IMR-90 (cell line): ENCODE measurements around the gene ARAP2. TPM values are rescaled to one million over a fixed set of nuclear protein-coding genes. Genes with fewer than 3 reads are reported as not detected.

Experiments
- ATAC-seq: fragments of 200-7000 bp; cut with Tn5 transposase; 2 replicates; pipeline ENCODE4 v1.9.1; 2020; ENCODE audit warnings: low read depth, mild to moderate bottlenecking, moderate library complexity
- BruUV-seq: library from RNA; stranded (reverse); fragments of 400-500 nt; replicated peaks from 2 replicates; lab custom pipeline; 2021; lab: Mats Ljungman, UMichigan
- CTCF ChIA-PET: fragments of 300-600 bp; formaldehyde crosslinking; extraction: SDS; loops from one replicate; lab custom pipeline; 2021; ENCODE audit warnings: antibody characterized with exemption; lab: Yijun Ruan, JAX
- POLR2A ChIA-PET: fragments of 300-600 bp; sonication (Branson Sonifier 250); formaldehyde crosslinking; loops from one replicate; lab custom pipeline; 2022; ENCODE audit warnings: antibody characterized with exemption; ENCODE audit not compliant: unreplicated experiment; lab: Charles Lee
- DNase-seq: peaks from one replicate; pipeline ENCODE4 v3.0.0; 2013
- H2AFZ ChIP-seq: replicated peaks from 2 replicates; pipeline ENCODE3; 2013; ENCODE audit warnings: low read length, mild to moderate bottlenecking; ENCODE audit not compliant: poor library complexity
- H2AK5ac ChIP-seq: 2 replicates; pipeline ENCODE4 v1.6.1; 2013; ENCODE audit warnings: low read depth, low read length, inconsistent platforms
- H2AK9ac ChIP-seq: replicated peaks from 2 replicates; pipeline ENCODE3; 2013; ENCODE audit warnings: mild to moderate bottlenecking, low read depth, low read length, moderate library complexity; ENCODE audit not compliant: poor library complexity
- H2BK120ac ChIP-seq: 2 replicates; pipeline ENCODE4 v1.6.1; 2013; ENCODE audit warnings: low read depth, low read length, inconsistent platforms
- H2BK15ac ChIP-seq: 3 replicates; pipeline ENCODE4 v1.6.1; 2013; ENCODE audit warnings: low read depth, low read length, inconsistent platforms
- H2BK20ac ChIP-seq: 2 replicates; pipeline ENCODE4 v1.6.1; 2013; ENCODE audit warnings: low read depth, mild to moderate bottlenecking, inconsistent platforms, low read length, moderate library complexity
- H2BK5ac ChIP-seq: 2 replicates; pipeline ENCODE4 v1.6.1; 2013; ENCODE audit warnings: mild to moderate bottlenecking, low read depth, low read length, inconsistent platforms; ENCODE audit not compliant: poor library complexity, severe bottlenecking
- H3K14ac ChIP-seq: replicated peaks from 2 replicates; pipeline ENCODE4 v1.6.1; 2013; ENCODE audit warnings: low read depth, low read length, inconsistent platforms
- H3K18ac ChIP-seq: 2 replicates; pipeline ENCODE4 v1.6.1; 2013; ENCODE audit warnings: low read depth, low read length, control low read depth
- H3K23ac ChIP-seq: 2 replicates; pipeline ENCODE4 v1.6.1; 2013; ENCODE audit warnings: low read depth, low read length, inconsistent platforms
- H3K27ac ChIP-seq: 2 replicates; pipeline ENCODE4 v1.5.1; 2013; ENCODE audit warnings: mild to moderate bottlenecking, control low read depth, low read length; ENCODE audit not compliant: insufficient read depth
- H3K27me3 ChIP-seq: 2 replicates; pipeline ENCODE4 v1.6.1; 2013; ENCODE audit warnings: low read length; ENCODE audit not compliant: control insufficient read depth, insufficient read depth
- H3K36me3 ChIP-seq: 2 replicates; pipeline ENCODE4 v1.6.1; 2013; ENCODE audit warnings: low read length, mixed read lengths; ENCODE audit not compliant: control insufficient read depth, insufficient read depth
- H3K4ac ChIP-seq: 2 replicates; pipeline ENCODE4 v1.6.1; 2013; ENCODE audit warnings: low read depth, low read length, inconsistent platforms
- H3K4me1 ChIP-seq: 2 replicates; pipeline ENCODE4 v1.6.1; 2013; ENCODE audit warnings: low read length, mixed read lengths; ENCODE audit not compliant: control insufficient read depth, insufficient read depth
- H3K4me2 ChIP-seq: 2 replicates; pipeline ENCODE4 v1.6.1; 2013; ENCODE audit warnings: low read depth, mild to moderate bottlenecking, control low read depth, low read length, moderate library complexity
- H3K4me3 ChIP-seq: 2 replicates; pipeline ENCODE4 v1.5.1; 2013; ENCODE audit warnings: low read depth, mild to moderate bottlenecking, control low read depth, low read length, moderate library complexity; ENCODE audit not compliant: insufficient read depth
- H3K56ac ChIP-seq: 2 replicates; pipeline ENCODE4 v1.6.1; 2013; ENCODE audit warnings: low read length, inconsistent platforms; ENCODE audit not compliant: insufficient read depth; ENCODE audit errors: extremely low read depth
- H3K79me1 ChIP-seq, 2 experiments: 2 replicates each; pipeline ENCODE4 v1.6.1; 2013; ENCODE audit warnings: low read length in 2 of 2, inconsistent platforms in 1 of 2, low read depth in 1 of 2
- H3K9ac ChIP-seq: 2 replicates; pipeline ENCODE4 v1.6.1; 2013; ENCODE audit warnings: low read depth, low read length, control low read depth
- H3K9me1 ChIP-seq: 2 replicates; pipeline ENCODE4 v1.6.1; 2013; ENCODE audit warnings: low read length, inconsistent platforms; ENCODE audit not compliant: insufficient read depth
- H3K9me3 ChIP-seq: 2 replicates; pipeline ENCODE4 v1.6.1; 2013; ENCODE audit warnings: low read length; ENCODE audit not compliant: control insufficient read depth, insufficient read depth
- H4K20me1 ChIP-seq: 2 replicates; pipeline ENCODE4 v1.6.1; 2013; ENCODE audit warnings: low read length, inconsistent platforms; ENCODE audit not compliant: insufficient read depth
- H4K5ac ChIP-seq: 2 replicates; pipeline ENCODE4 v1.6.1; 2013; ENCODE audit warnings: mild to moderate bottlenecking, low read depth, low read length, control low read depth
- H4K8ac ChIP-seq, 2 experiments: 2 replicates each; pipeline ENCODE4 v1.6.1; 2013; ENCODE audit warnings: low read depth in 2 of 2, low read length in 2 of 2, control low read depth in 1 of 2, inconsistent platforms in 1 of 2
- H4K91ac ChIP-seq: 2 replicates; pipeline ENCODE4 v1.6.1; 2013; ENCODE audit warnings: low read depth, low read length, inconsistent platforms; ENCODE audit not compliant: insufficient read depth
- CEBPB ChIP-seq: IDR thresholded peaks from 2 replicates; pipeline ENCODE4 v1.6.1; 2012; ENCODE audit warnings: low read depth, low read length, improper control_type of control experiment
- ELK1 ChIP-seq: fragments of 150-350 bp; IDR thresholded peaks from 2 replicates; pipeline ENCODE4 v1.6.1; 2016; ENCODE audit warnings: low read depth, mild to moderate bottlenecking, low read length, moderate library complexity, borderline replicate concordance
- MAFK ChIP-seq: IDR thresholded peaks from 2 replicates; pipeline ENCODE4 v1.6.1; 2012; ENCODE audit warnings: low read depth, low read length, improper control_type of control experiment
- MAZ ChIP-seq: IDR thresholded peaks from 2 replicates; pipeline ENCODE4 v1.6.1; 2012; ENCODE audit warnings: low read depth, mild to moderate bottlenecking, low read length, improper control_type of control experiment, moderate library complexity, borderline replicate concordance
- MXI1 ChIP-seq: IDR thresholded peaks from 2 replicates; pipeline ENCODE4 v1.6.1; 2012; ENCODE audit warnings: low read depth, mild to moderate bottlenecking, low read length, moderate library complexity, borderline replicate concordance
- NFE2L2 ChIP-seq: fragments of 150-350 bp; IDR thresholded peaks from 2 replicates; pipeline ENCODE4 v1.6.1; 2016; ENCODE audit warnings: low read depth, mild to moderate bottlenecking, low read length
- POLR2A ChIP-seq: IDR thresholded peaks from 2 replicates; pipeline ENCODE4 v1.6.1; 2012; ENCODE audit warnings: mild to moderate bottlenecking, low read depth, low read length
- RAD21 ChIP-seq: IDR thresholded peaks from 2 replicates; pipeline ENCODE4 v1.6.1; 2012; ENCODE audit warnings: low read length, improper control_type of control experiment
- RCOR1 ChIP-seq: IDR thresholded peaks from 2 replicates; pipeline ENCODE4 v1.6.1; 2012; ENCODE audit warnings: mild to moderate bottlenecking, low read length, improper control_type of control experiment; ENCODE audit not compliant: insufficient replicate concordance
- RFX5 ChIP-seq: IDR thresholded peaks from 2 replicates; pipeline ENCODE4 v1.8.0; 2012; ENCODE audit warnings: low read depth, mild to moderate bottlenecking, low read length, moderate library complexity
- USF2 ChIP-seq: fragments of 150-350 bp; IDR thresholded peaks from 2 replicates; pipeline ENCODE4 v1.6.1; 2017; ENCODE audit warnings: mild to moderate bottlenecking, antibody characterized with exemption, low read length, low read depth
- WGBS, 2 experiments: methylation state at CpG; one replicate each; pipeline versions ENCODE4 v1.1.5 to v1.1.7; 2013; ENCODE audit warnings: missing lambda C conversion rate in 2 of 2; ENCODE audit not compliant: insufficient read length in 1 of 2; ENCODE audit errors: extremely low coverage in 2 of 2; 5-methylcytosine and 5-hydroxymethylcytosine counted together
- dilution Hi-C: fragments of 300-500 bp; cut with HindIII; formaldehyde crosslinking; loops from one replicate; pipeline ENCODE4 v1.14.3; 2018; ENCODE audit warnings: low sequenced_read_pairs; ENCODE audit not compliant: unreplicated experiment
- in situ Hi-C: fragments of 300-500 bp; cut with MboI; formaldehyde crosslinking; loops from 3 replicates; pipeline ENCODE4 v1.14.3; 2019; ENCODE audit warnings: low sequenced_read_pairs, inconsistent platforms, mixed read lengths
- intact Hi-C: fragments of 100-400 bp; cut with micrococcal nuclease; formaldehyde crosslinking; loops from 2 replicates; pipeline ENCODE4 v1.10.0; 2022
- polyA plus RNA-seq, 3 experiments: library from polyadenylated mRNA; depleted of rRNA; stranded (reverse); fragments of >200 nt; gene quantifications; 2 replicates each; pipeline ENCODE4 v1.2.3, GENCODE V29; 2012; ENCODE audit warnings: low replicate concordance in 1 of 3
- total RNA-seq: library from RNA; depleted of rRNA; stranded (reverse); fragments of >200 nt; gene quantifications from 2 replicates; pipeline ENCODE4 v1.2.3, GENCODE V29; 2012

The ARAP2 gene
- total and polyA plus RNA-seq, 2 of the 4 experiments (the other 2 are of a cell fraction) = 0.32 to 1.8 TPM

GRCh38 chr4:36065274-36065871 lies 178.9 kb downstream of the ARAP2 start:
- Histone ChIP-seq H3K9me1 (no peaks in the 10 kb centered on the region), H3K79me1 (no peaks in the 10 kb centered on the region), H3K23ac (no peak overlapping the region), H4K8ac (no peak overlapping the region), H2AFZ (no peak overlapping the region), H3K4me2 (no peak overlapping the region), H2BK120ac (no peak overlapping the region), H3K4me3 (no peak overlapping the region), H3K27me3 (no peaks in the 10 kb centered on the region), H3K27ac (no peak overlapping the region), H4K20me1 (no peaks in the 10 kb centered on the region), H3K4ac (no peak overlapping the region), H2AK9ac (no peak overlapping the region), H3K14ac (no peak overlapping the region), H2BK20ac (no peak overlapping the region), H2BK15ac (no peak overlapping the region), H2AK5ac (no peak overlapping the region), H3K36me3 (no peaks in the 10 kb centered on the region), H4K91ac (no peak overlapping the region), H4K5ac (no peak overlapping the region), H3K18ac (no peak overlapping the region), H3K9me3 (peaks cover 9% of the 10 kb centered on the region), H3K9ac (no peak overlapping the region), H2BK5ac (no peak overlapping the region), H3K56ac (no peak overlapping the region), H3K4me1 (no peaks in the 10 kb centered on the region)
- TF ChIP-seq RCOR1 = no peak
- no peak for TF ChIP-seq RFX5
- TF ChIP-seq USF2 = no peak
- no peak for TF ChIP-seq RAD21
- no peak for TF ChIP-seq CEBPB
- TF ChIP-seq POLR2A = no peak
- no peak for TF ChIP-seq NFE2L2
- TF ChIP-seq MAZ = no peak
- no peak for TF ChIP-seq MXI1
- no peak for TF ChIP-seq MAFK
- no peak for TF ChIP-seq ELK1
- DNase-seq (no peak), ATAC-seq (no peak)
- WGBS, 2 experiments = no CpG with 5 or more reads among the region's 1 CpG
- CTCF ChIA-PET = no interaction called here
- intact Hi-C loops = no loop called here
- in situ Hi-C loops = no loop called here
- dilution Hi-C loops = no loop called here
- BruUV-seq = no TSS peak
- POLR2A ChIA-PET = no interaction called here
